Inflammatory macrophage treated with lipopolysaccharide for 1 hour (primary cell): ENCODE results near the gene CDC42SE2.
A peak's percentile ranks its signal among the peaks of the same experiment; 100 is the strongest.

Source experiments
- DNase-seq, 2 donors: peaks; one replicate each; pipeline ENCODE4 v3.0.0-alpha.2; 2020 to 2022

CDC42SE2 gene

GRCh38 chr5:131263648-131264450 lies at the start of gene CDC42SE2:
TSS of gene CDC42SE2 (plus strand) at chr5:131264053. CDS start at chr5:131359494, 95,441 bp downstream.
- DNase-seq, result peak; percentile 86 to 89

- no peak for DNase-seq
Measured at GRCh38 chr5:131214609-131215227, 49.1 kb upstream of the CDC42SE2 start.

- no peak for DNase-seq
Measured at GRCh38 chr5:131217791-131218190, 46.1 kb upstream of the CDC42SE2 start.

- no peak for DNase-seq
Measured at GRCh38 chr5:131218392-131218791, 45.5 kb upstream of the CDC42SE2 start.

- DNase-seq, result no peak
Measured at GRCh38 chr5:131220566-131220965, 43.3 kb upstream of the CDC42SE2 start.

- DNase-seq, result no peak
Measured at GRCh38 chr5:131221008-131221703, 42.7 kb upstream of the CDC42SE2 start.

GRCh38 chr5:131221888-131222287 lies 42.0 kb upstream of the CDC42SE2 start:
- DNase-seq, result peak; percentile 69 to 74

- no peak for DNase-seq
Measured at GRCh38 chr5:131222731-131223130, 41.1 kb upstream of the CDC42SE2 start.

GRCh38 chr5:131223751-131224386 lies 40.0 kb upstream of the CDC42SE2 start:
- no peak for DNase-seq

- DNase-seq, result peak; percentile 82 to 83
Measured at GRCh38 chr5:131224387-131225201, 39.3 kb upstream of the CDC42SE2 start.

GRCh38 chr5:131225282-131225974 lies 38.4 kb upstream of the CDC42SE2 start:
- DNase-seq, result no peak

- no peak for DNase-seq
Measured at GRCh38 chr5:131226899-131227298, 37.0 kb upstream of the CDC42SE2 start.

GRCh38 chr5:131228646-131229045 lies 35.2 kb upstream of the CDC42SE2 start:
- DNase-seq, result no peak

GRCh38 chr5:131229623-131230022 lies 34.2 kb upstream of the CDC42SE2 start:
- DNase-seq, result no peak

GRCh38 chr5:131230406-131230805 lies 33.4 kb upstream of the CDC42SE2 start:
- no peak for DNase-seq

GRCh38 chr5:131239686-131240085 lies 24.2 kb upstream of the CDC42SE2 start:
- peak; percentile 55 to 67 for DNase-seq

GRCh38 chr5:131242728-131243255 lies 21.1 kb upstream of the CDC42SE2 start:
- DNase-seq, result peak; percentile 87 to 98

GRCh38 chr5:131245312-131245711 lies 18.5 kb upstream of the CDC42SE2 start:
- DNase-seq, result no peak

GRCh38 chr5:131245948-131246347 lies 17.9 kb upstream of the CDC42SE2 start:
- no peak for DNase-seq

GRCh38 chr5:131246504-131246903 lies 17.3 kb upstream of the CDC42SE2 start:
- no peak for DNase-seq

- DNase-seq, result peak; percentile 80 to 88
Measured at GRCh38 chr5:131250751-131251475, 12.9 kb upstream of the CDC42SE2 start.
